ENCODE measurements around the gene SYNGAP1.

The SYNGAP1 gene

GRCh38 chr6:33439956-33440648 lies 20.2 kb downstream of the SYNGAP1 start:
- DNase-seq (ENCODE audit: low read depth) = no peak

- no peak for DNase-seq (ENCODE audit: low read depth)
These were observed 20.9 kb downstream of the SYNGAP1 start for GRCh38 chr6:33440649-33441309.

- DNase-seq (ENCODE audit: low read depth) = no peak
These were observed 21.6 kb downstream of the SYNGAP1 start for GRCh38 chr6:33441457-33441856.

- no peak for DNase-seq (ENCODE audit: low read depth)
These were observed 22.4 kb downstream of the SYNGAP1 start for GRCh38 chr6:33442283-33442682.

GRCh38 chr6:33443025-33443424 lies 23.2 kb downstream of the SYNGAP1 start:
- no peak for DNase-seq (ENCODE audit: low read depth)

GRCh38 chr6:33443619-33444504 lies 24.0 kb downstream of the SYNGAP1 start:
- no peak for DNase-seq (ENCODE audit: low read depth)

- DNase-seq (ENCODE audit: low read depth) = no peak
These were observed 25.3 kb downstream of the SYNGAP1 start for GRCh38 chr6:33445119-33445603.

- DNase-seq (ENCODE audit: low read depth) = no peak
These were observed 26.5 kb downstream of the SYNGAP1 start for GRCh38 chr6:33446356-33446755.

- no peak for DNase-seq (ENCODE audit: low read depth)
These were observed 30.6 kb downstream of the SYNGAP1 start for GRCh38 chr6:33450434-33450833.

- no peak for DNase-seq (ENCODE audit: low read depth)
These were observed 31.7 kb downstream of the SYNGAP1 start for GRCh38 chr6:33451606-33452005.

- no peak for DNase-seq (ENCODE audit: low read depth)
These were observed 32.6 kb downstream of the SYNGAP1 start for GRCh38 chr6:33452496-33452895.

GRCh38 chr6:33453393-33454008 lies 33.6 kb downstream of the SYNGAP1 start:
- DNase-seq (ENCODE audit: low read depth) = no peak

- peak; percentile 93 for DNase-seq (ENCODE audit: low read depth)
These were observed 34.4 kb downstream of the SYNGAP1 start, which contains the start of gene ZBTB9 for GRCh38 chr6:33454009-33454946. TSS of gene ZBTB9 (plus strand) at chr6:33454576. CDS start at chr6:33455101, 525 bp downstream.

- DNase-seq (ENCODE audit: low read depth) = no peak
These were observed 35.2 kb downstream of the SYNGAP1 start for GRCh38 chr6:33455051-33455450.

- no peak for DNase-seq (ENCODE audit: low read depth)
These were observed 36.3 kb downstream of the SYNGAP1 start for GRCh38 chr6:33456156-33456555.

- DNase-seq (ENCODE audit: low read depth) = no peak
These were observed 38.8 kb downstream of the SYNGAP1 start for GRCh38 chr6:33458676-33459075.

GRCh38 chr6:33459226-33459625 lies 39.4 kb downstream of the SYNGAP1 start:
- no peak for DNase-seq (ENCODE audit: low read depth)

GRCh38 chr6:33466075-33466735 lies 46.3 kb downstream of the SYNGAP1 start:
- no peak for DNase-seq (ENCODE audit: low read depth)

- no peak for DNase-seq (ENCODE audit: low read depth)
These were observed 47.2 kb downstream of the SYNGAP1 start for GRCh38 chr6:33467091-33467490.

GRCh38 chr6:33469661-33470060 lies 49.8 kb downstream of the SYNGAP1 start:
- DNase-seq (ENCODE audit: low read depth) = no peak

All from stromal cell of bone marrow (primary cell).